H1 (cell line): Measurements from ENCODE around the gene C14orf93. TPM values are rescaled to one million over a fixed set of nuclear protein-coding genes. Genes with fewer than 3 reads are reported as not detected.

Experiments
- CTCF ChIA-PET: fragments of 300-600 bp; sonication (Branson Sonifier 250); formaldehyde crosslinking; loops from one replicate; lab custom pipeline; 2021; ENCODE audit not compliant: partially characterized antibody; lab: Charles Lee
- POLR2A ChIA-PET: fragments of 300-600 bp; sonication (Branson Sonifier 250); formaldehyde crosslinking; loops from one replicate; lab custom pipeline; 2021; ENCODE audit warnings: inconsistent platforms; ENCODE audit not compliant: partially characterized antibody; lab: Charles Lee
- DNase-seq, 2 experiments: peaks; one replicate each; pipeline versions ENCODE4 v3.0.0 to v3.0.0-alpha.2; 2010 to 2022; ENCODE audit warnings: low spot score in 2 of 2, low read depth in 1 of 2, mixed read lengths in 1 of 2
- FAIRE-seq: peaks from 2 replicates; lab custom pipeline; 2011; peaks lifted over from hg19 to GRCh38; lab: Jason Lieb, UNC
- H2AFZ ChIP-seq: 2 replicates; pipeline ENCODE4 v1.8.1; 2012; ENCODE audit warnings: low read length, inconsistent platforms
- H2AK5ac ChIP-seq: 2 replicates; pipeline ENCODE4 v1.6.1; 2013; ENCODE audit warnings: low read depth, low read length
- H2BK120ac ChIP-seq: replicated peaks from 2 replicates; pipeline ENCODE3; 2013; ENCODE audit warnings: low read depth, low read length, inconsistent platforms
- H2BK12ac ChIP-seq: 2 replicates; pipeline ENCODE4 v1.6.1; 2013; ENCODE audit warnings: low read depth, low read length
- H2BK15ac ChIP-seq: 2 replicates; pipeline ENCODE4 v1.6.1; 2013; ENCODE audit warnings: low read length
- H2BK20ac ChIP-seq: 2 replicates; pipeline ENCODE4 v1.6.1; 2013; ENCODE audit warnings: low read length
- H2BK5ac ChIP-seq: 2 replicates; pipeline ENCODE4 v1.6.1; 2013; ENCODE audit warnings: low read depth, low read length
- H3K14ac ChIP-seq: 2 replicates; pipeline ENCODE4 v1.6.1; 2013; ENCODE audit warnings: inconsistent platforms; ENCODE audit not compliant: insufficient read length
- H3K18ac ChIP-seq: 2 replicates; pipeline ENCODE4 v1.6.1; 2013; ENCODE audit warnings: low read length; ENCODE audit errors: extremely low read depth
- H3K23ac ChIP-seq: 2 replicates; pipeline ENCODE4 v1.6.1; 2013; ENCODE audit warnings: inconsistent platforms; ENCODE audit not compliant: insufficient read length
- H3K23me2 ChIP-seq: 2 replicates; pipeline ENCODE4 v1.6.1; 2013; ENCODE audit warnings: low read depth, low read length
- H3K27ac ChIP-seq: 2 replicates; pipeline ENCODE4 v1.6.1; 2011; ENCODE audit warnings: low read depth, low read length, inconsistent platforms
- H3K27me3 ChIP-seq, 4 experiments: replicated peaks in 1 of 4; 1 replicate in 1 of 4; 2 replicates in 3 of 4; pipeline versions ENCODE4 v1.6.1 to v1.8.1; 2011 to 2013; ENCODE audit warnings: low read length in 3 of 4, mild to moderate bottlenecking in 3 of 4, inconsistent platforms in 2 of 4, mixed read lengths in 2 of 4, moderate library complexity in 1 of 4; ENCODE audit not compliant: control insufficient read depth in 3 of 4, insufficient read depth in 3 of 4; ENCODE audit errors: extremely low read depth in 1 of 4
- H3K36me3 ChIP-seq, 4 experiments: 2 replicates each; pipeline versions ENCODE4 v1.6.1 to v1.8.1; 2011 to 2013; ENCODE audit warnings: mild to moderate bottlenecking in 4 of 4, low read length in 3 of 4, moderate library complexity in 2 of 4, control low read depth in 1 of 4, inconsistent platforms in 1 of 4; ENCODE audit not compliant: insufficient read depth in 4 of 4, control insufficient read depth in 2 of 4
- H3K4ac ChIP-seq: replicated peaks from 2 replicates; pipeline ENCODE3; 2013; ENCODE audit warnings: low read length, low read depth, mixed read lengths, inconsistent platforms; ENCODE audit not compliant: insufficient read length
- H3K4me1 ChIP-seq, 4 experiments: replicated peaks in 1 of 4; 1 replicate in 1 of 4; 2 replicates in 3 of 4; pipeline versions ENCODE4 v1.6.1 to v1.8.1; 2011 to 2013; ENCODE audit warnings: low read length in 3 of 4, inconsistent platforms in 2 of 4, mixed read lengths in 1 of 4; ENCODE audit not compliant: insufficient read depth in 4 of 4, control insufficient read depth in 3 of 4
- H3K4me2 ChIP-seq, 2 experiments: 2 replicates each; pipeline versions ENCODE4 v1.6.1 to v1.8.1; 2011 to 2013; ENCODE audit warnings: low read depth in 2 of 2, low read length in 2 of 2, control low read depth in 1 of 2, inconsistent platforms in 1 of 2, mild to moderate bottlenecking in 1 of 2; ENCODE audit not compliant: insufficient read depth in 1 of 2
- H3K4me3 ChIP-seq, 4 experiments: fragments of 200-600, 300-600 bp in 1 of 4; sonication (generic), shearing (Covaris generic), sonication (Bioruptor Twin) in 1 of 4; 2 replicates each; pipeline versions ENCODE4 v1.5.1 to v1.8.1; 2011 to 2016; ENCODE audit warnings: low read length in 4 of 4, low read depth in 3 of 4, control low read depth in 2 of 4, inconsistent platforms in 2 of 4, mild to moderate bottlenecking in 2 of 4, mixed read lengths in 1 of 4, moderate library complexity in 1 of 4; ENCODE audit not compliant: insufficient read depth in 2 of 4; ENCODE audit errors: extremely low read depth in 1 of 4
- H3K56ac ChIP-seq: replicated peaks from 2 replicates; pipeline ENCODE3; 2013; ENCODE audit warnings: low read depth, mild to moderate bottlenecking, mixed read lengths, low read length, inconsistent platforms; ENCODE audit not compliant: insufficient read length
- H3K79me1 ChIP-seq: 2 replicates; pipeline ENCODE4 v1.6.1; 2013; ENCODE audit warnings: low read depth, low read length, control low read depth
- H3K79me2 ChIP-seq, 2 experiments: 2 replicates each; pipeline versions ENCODE4 v1.6.1 to v1.8.1; 2012 to 2013; ENCODE audit warnings: low read length in 2 of 2, mild to moderate bottlenecking in 2 of 2, inconsistent platforms in 1 of 2; ENCODE audit not compliant: insufficient read depth in 2 of 2, control insufficient read depth in 1 of 2
- H3K9ac ChIP-seq, 4 experiments: replicated peaks in 1 of 4; 1 replicate in 1 of 4; 2 replicates in 3 of 4; pipeline versions ENCODE4 v1.6.1 to v1.8.1; 2011 to 2013; ENCODE audit warnings: low read depth in 3 of 4, low read length in 3 of 4, control low read depth in 2 of 4, mild to moderate bottlenecking in 2 of 4, moderate library complexity in 2 of 4, inconsistent platforms in 1 of 4; ENCODE audit errors: extremely low read depth in 1 of 4
- H3K9me3 ChIP-seq, 2 experiments: 2 replicates each; pipeline versions ENCODE4 v1.6.1 to v1.8.1; 2012 to 2013; ENCODE audit warnings: mild to moderate bottlenecking in 2 of 2, moderate library complexity in 2 of 2, control low read depth in 1 of 2, inconsistent platforms in 1 of 2, low read depth in 1 of 2, low read length in 1 of 2, mixed read lengths in 1 of 2; ENCODE audit not compliant: insufficient read depth in 2 of 2
- H4K20me1 ChIP-seq, 2 experiments: replicated peaks in 1 of 2; 2 replicates each; pipeline versions ENCODE3 to v1.8.1; 2011 to 2013; ENCODE audit warnings: inconsistent platforms in 2 of 2, low read length in 2 of 2, mild to moderate bottlenecking in 1 of 2; ENCODE audit not compliant: insufficient read depth in 2 of 2, control insufficient read depth in 1 of 2
- H4K5ac ChIP-seq: 2 replicates; pipeline ENCODE4 v1.6.1; 2013; ENCODE audit warnings: low read length, low read depth, mixed read lengths, inconsistent platforms; ENCODE audit not compliant: insufficient read length
- H4K8ac ChIP-seq: 2 replicates; pipeline ENCODE4 v1.8.0; 2013; ENCODE audit warnings: mild to moderate bottlenecking, moderate library complexity, low read length, inconsistent platforms; ENCODE audit not compliant: insufficient read depth; ENCODE audit errors: extremely low read depth
- H4K91ac ChIP-seq: replicated peaks from 2 replicates; pipeline ENCODE3; 2013; ENCODE audit warnings: low read length, mixed read lengths, inconsistent platforms; ENCODE audit not compliant: insufficient read length
- ASH2L ChIP-seq: fragments of 200-600, 300-600 bp; sonication (generic); IDR thresholded peaks from one replicate; pipeline ENCODE4 v1.7.1; 2017; ENCODE audit warnings: low read length
- BACH1 ChIP-seq: IDR thresholded peaks from 2 replicates; pipeline ENCODE4 v1.6.1; 2012; ENCODE audit warnings: low read length, improper control_type of control experiment
- CBX8 ChIP-seq: fragments of 300-800, 300-1000 bp; sonication (generic); IDR thresholded peaks from 2 replicates; pipeline ENCODE4 v1.7.1; 2016; ENCODE audit warnings: low read depth, low read length, borderline replicate concordance
- JUND ChIP-seq: IDR thresholded peaks from 2 replicates; pipeline ENCODE4 v1.6.1; 2011; ENCODE audit warnings: mild to moderate bottlenecking, improper control_type of control experiment, low read length
- NANOG ChIP-seq: IDR thresholded peaks from 2 replicates; pipeline ENCODE4 v1.6.1; 2011; ENCODE audit warnings: low read length, low read depth, mild to moderate bottlenecking, inconsistent platforms; ENCODE audit not compliant: insufficient read depth, poor library complexity, severe bottlenecking
- POLR2AphosphoS5 ChIP-seq: IDR thresholded peaks from 2 replicates; pipeline ENCODE4 v1.6.1; 2011; ENCODE audit warnings: low read depth, low read length
- RBBP5 ChIP-seq: IDR thresholded peaks from 2 replicates; pipeline ENCODE4 v1.7.1; 2012; ENCODE audit warnings: low read depth, mild to moderate bottlenecking, inconsistent platforms, low read length, moderate library complexity, borderline replicate concordance
- SP1 ChIP-seq: IDR thresholded peaks from 2 replicates; pipeline ENCODE4 v1.6.1; 2011; ENCODE audit warnings: low read depth, low read length
- TAF7 ChIP-seq: optimal IDR thresholded peaks from 2 replicates; pipeline ENCODE3; 2011; ENCODE audit warnings: low read depth, mild to moderate bottlenecking, inconsistent platforms, low read length, moderate library complexity, borderline replicate concordance
- TEAD4 ChIP-seq: IDR thresholded peaks from 2 replicates; pipeline ENCODE4 v1.6.1; 2012; ENCODE audit warnings: low read depth, low read length, inconsistent platforms, mixed read lengths
- WGBS, 2 experiments: shearing (Covaris generic) in 1 of 2; methylation state at CpG; one replicate each; pipeline versions ENCODE4 v1.1.6 to v1.1.7; 2013 to 2015; ENCODE audit warnings: low lambda C conversion rate in 2 of 2, mixed read lengths in 2 of 2, inconsistent platforms in 1 of 2, low coverage in 1 of 2, missing lambda C conversion rate in 1 of 2; ENCODE audit not compliant: insufficient replicate concordance in 2 of 2, insufficient coverage in 1 of 2, insufficient read length in 1 of 2; ENCODE audit errors: extremely low coverage in 1 of 2, missing lambda C conversion rate in 1 of 2; 5-methylcytosine and 5-hydroxymethylcytosine counted together
- polyA plus RNA-seq, 7 experiments: library from polyadenylated mRNA; depleted of rRNA in 3 of 7; stranded (reverse) in 5 of 7; unstranded in 2 of 7; fragments of >200 nt in 5 of 7; fragments of 200-250 nt in 2 of 7; gene quantifications; 1 replicate in 5 of 7; 2 replicates in 1 of 7; 4 replicates in 1 of 7; pipeline versions ENCODE4 v1.2.1 to v1.2.3, GENCODE V29; 2011 to 2013; ENCODE audit warnings: missing spikeins in 2 of 7, mixed read lengths in 2 of 7
- total RNA-seq: library from RNA; stranded (reverse); fragmentation: NEBNext Ultra II Directional; extraction: Animal tissue kit (Norgen Biotek cat#: 25700); gene quantifications from 2 replicates; pipeline ENCODE4 v1.2.1, GENCODE V29; 2021
- TF ChIP-seq, protein P1 (sequence below): IDR thresholded peaks from 2 replicates; pipeline ENCODE4 v1.6.1; 2012; ENCODE audit warnings: low read length, inconsistent platforms

C14orf93 gene
- total and polyA plus RNA-seq, 2 of the 8 experiments (the other 6 are each of a cell fraction or from before 2014, with no cell fraction given): 7.8 to 8.2 TPM

- Histone ChIP-seq H3K23me2 (no peaks in the 10 kb centered on the region; the same call in 1 of the 2 replicates), H3K4ac (no peak overlapping the region), H3K23ac (no peak overlapping the region), H3K4me3 (no peak overlapping the region), H2AFZ (no peak overlapping the region), H2BK12ac (no peak overlapping the region), H3K9ac (no peak overlapping the region), H4K91ac (no peak overlapping the region), H3K56ac (no peak overlapping the region), H3K14ac (no peak overlapping the region), H3K18ac (no peak overlapping the region), H3K36me3 (peaks cover 3 to 15% (median 9%) of the 10 kb centered on the region in 4 experiments; a peak in 6 of 8 replicates), H3K4me1 (peaks cover 0 to 3% (median under 1%) of the 10 kb centered on the region in 4 experiments; a peak in 1 of 7 replicates), H3K27ac (no peak overlapping the region), H2BK20ac (no peak overlapping the region), H3K9me3 (no peaks in the 10 kb centered on the region), H3K4me2 (no peak overlapping the region), H4K20me1 (peaks cover 0 to 3% of the 10 kb centered on the region in 2 experiments), H3K79me2 (no peaks in the 10 kb centered on the region), H3K79me1 (no peaks in the 10 kb centered on the region), H2BK5ac (no peak overlapping the region), H4K8ac (no peak overlapping the region), H3K27me3 (no peaks in the 10 kb centered on the region), H2BK120ac (no peak overlapping the region), H4K5ac (no peak overlapping the region), H2AK5ac (no peak overlapping the region), H2BK15ac (no peak overlapping the region)
- FAIRE-seq: no peak
- POLR2A ChIA-PET: interaction anchor here (0.7 to 11.2 kb wide), 7 partner anchors 9 to 27 kb away, joined by 3 to 99 read pairs (median 5); partner anchors contain the start of gene PSMB5
- CTCF ChIA-PET: interaction anchor here (1.0 to 11.9 kb wide), 9 partner anchors 9 to 47 kb away, joined by 3 to 103 read pairs (median 5); partner anchors contain the start of genes AJUBA, CDH24 and PSMB11
- 75 to 100% methylated on average over 1 to 7 of the region's 7 CpGs for WGBS, 2 experiments
- no peak for DNase-seq
- TF ChIP-seq TAF7 (no peak), POLR2AphosphoS5 (no peak), TEAD4 (no peak), JUND (no peak), BACH1 (no peak), NANOG (no peak), SP1 (no peak), ASH2L (no peak), RBBP5 (no peak), CBX8 (no peak)
- TF ChIP-seq, protein P1, sequence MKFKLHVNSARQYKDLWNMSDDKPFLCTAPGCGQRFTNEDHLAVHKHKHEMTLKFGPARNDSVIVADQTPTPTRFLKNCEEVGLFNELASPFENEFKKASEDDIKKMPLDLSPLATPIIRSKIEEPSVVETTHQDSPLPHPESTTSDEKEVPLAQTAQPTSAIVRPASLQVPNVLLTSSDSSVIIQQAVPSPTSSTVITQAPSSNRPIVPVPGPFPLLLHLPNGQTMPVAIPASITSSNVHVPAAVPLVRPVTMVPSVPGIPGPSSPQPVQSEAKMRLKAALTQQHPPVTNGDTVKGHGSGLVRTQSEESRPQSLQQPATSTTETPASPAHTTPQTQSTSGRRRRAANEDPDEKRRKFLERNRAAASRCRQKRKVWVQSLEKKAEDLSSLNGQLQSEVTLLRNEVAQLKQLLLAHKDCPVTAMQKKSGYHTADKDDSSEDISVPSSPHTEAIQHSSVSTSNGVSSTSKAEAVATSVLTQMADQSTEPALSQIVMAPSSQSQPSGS: no peak
Measured at GRCh38 chr14:23021889-23022442, 12.0 kb upstream of the C14orf93 start.
